ENCODE results near the gene TUFT1. TPM values are rescaled to one million over a fixed set of nuclear protein-coding genes. Genes with fewer than 3 reads are reported as not detected.

The TUFT1 gene
- total and polyA plus RNA-seq, 10 of the 15 experiments (the other 5 are each of a cell fraction or from before 2014, with no cell fraction given): 0.08 to 4.3 (median 3.2) TPM

DNA sequence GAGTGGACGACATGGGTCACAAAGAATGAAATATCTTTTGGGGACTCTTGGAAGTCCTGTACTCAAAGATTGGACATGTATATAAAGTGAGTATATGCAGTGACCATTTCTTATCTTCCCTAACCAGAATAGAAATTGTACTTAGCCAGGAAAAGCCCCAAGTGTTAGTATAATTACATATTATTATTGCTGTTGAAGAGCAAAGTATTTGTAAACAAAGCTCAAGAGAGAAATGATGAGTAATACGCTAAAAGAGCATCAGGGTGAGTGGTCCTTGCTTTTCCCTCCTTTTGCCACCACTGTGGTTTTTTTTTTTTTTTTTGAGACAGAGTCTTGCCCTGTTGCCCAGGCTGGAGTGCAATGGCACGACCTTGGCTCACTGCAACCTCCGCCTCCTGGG lies 35.4 kb upstream of the TUFT1 start (continued):
- TF ChIP-seq BMI1 (IDR thresholded peaks at IDR 0.05; ENCODE audit: borderline replicate concordance): no peak
- TF ChIP-seq, protein P1, sequence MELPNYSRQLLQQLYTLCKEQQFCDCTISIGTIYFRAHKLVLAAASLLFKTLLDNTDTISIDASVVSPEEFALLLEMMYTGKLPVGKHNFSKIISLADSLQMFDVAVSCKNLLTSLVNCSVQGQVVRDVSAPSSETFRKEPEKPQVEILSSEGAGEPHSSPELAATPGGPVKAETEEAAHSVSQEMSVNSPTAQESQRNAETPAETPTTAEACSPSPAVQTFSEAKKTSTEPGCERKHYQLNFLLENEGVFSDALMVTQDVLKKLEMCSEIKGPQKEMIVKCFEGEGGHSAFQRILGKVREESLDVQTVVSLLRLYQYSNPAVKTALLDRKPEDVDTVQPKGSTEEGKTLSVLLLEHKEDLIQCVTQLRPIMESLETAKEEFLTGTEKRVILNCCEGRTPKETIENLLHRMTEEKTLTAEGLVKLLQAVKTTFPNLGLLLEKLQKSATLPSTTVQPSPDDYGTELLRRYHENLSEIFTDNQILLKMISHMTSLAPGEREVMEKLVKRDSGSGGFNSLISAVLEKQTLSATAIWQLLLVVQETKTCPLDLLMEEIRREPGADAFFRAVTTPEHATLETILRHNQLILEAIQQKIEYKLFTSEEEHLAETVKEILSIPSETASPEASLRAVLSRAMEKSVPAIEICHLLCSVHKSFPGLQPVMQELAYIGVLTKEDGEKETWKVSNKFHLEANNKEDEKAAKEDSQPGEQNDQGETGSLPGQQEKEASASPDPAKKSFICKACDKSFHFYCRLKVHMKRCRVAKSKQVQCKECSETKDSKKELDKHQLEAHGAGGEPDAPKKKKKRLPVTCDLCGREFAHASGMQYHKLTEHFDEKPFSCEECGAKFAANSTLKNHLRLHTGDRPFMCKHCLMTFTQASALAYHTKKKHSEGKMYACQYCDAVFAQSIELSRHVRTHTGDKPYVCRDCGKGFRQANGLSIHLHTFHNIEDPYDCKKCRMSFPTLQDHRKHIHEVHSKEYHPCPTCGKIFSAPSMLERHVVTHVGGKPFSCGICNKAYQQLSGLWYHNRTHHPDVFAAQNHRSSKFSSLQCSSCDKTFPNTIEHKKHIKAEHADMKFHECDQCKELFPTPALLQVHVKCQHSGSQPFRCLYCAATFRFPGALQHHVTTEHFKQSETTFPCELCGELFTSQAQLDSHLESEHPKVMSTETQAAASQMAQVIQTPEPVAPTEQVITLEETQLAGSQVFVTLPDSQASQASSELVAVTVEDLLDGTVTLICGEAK (IDR thresholded peaks at IDR 0.05; ENCODE audit: borderline replicate concordance): no peak

DNA sequence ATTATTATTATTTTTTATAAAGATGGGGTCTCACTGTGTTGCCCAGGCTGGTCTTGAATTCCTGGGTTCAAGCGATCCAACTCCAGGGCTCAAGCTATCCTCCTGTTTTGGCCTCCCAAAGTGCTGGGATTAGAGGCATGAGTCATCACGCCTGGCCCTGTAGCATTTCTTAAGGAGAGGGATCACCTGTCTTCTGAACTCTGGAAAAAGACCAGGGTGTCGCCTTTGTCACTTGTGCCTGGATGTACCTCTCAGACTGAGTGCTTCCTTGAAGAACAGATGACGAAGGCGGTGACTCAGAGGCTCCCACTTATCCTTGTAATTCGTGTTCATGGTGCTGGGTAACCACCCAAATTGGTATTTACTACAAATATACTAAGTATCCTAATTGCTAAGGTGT lies 31.3 kb upstream of the TUFT1 start:
- H3K27ac ChIP-seq (ENCODE audit: control insufficient read depth, insufficient read depth): no peak overlapping the region
- intact Hi-C loops (cut with micrococcal nuclease; ENCODE audit: unreplicated experiment) (no loop called here), in situ Hi-C loops (cut with MboI) (no loop called here)
- FAIRE-seq (no peak), ATAC-seq (no peak), DNase-seq (ENCODE audit: low read depth, low spot score) (no peak)
- WGBS (ENCODE audit: insufficient coverage, insufficient replicate concordance, low lambda C conversion rate, missing lambda C conversion rate): 69% methylated on average over 6 of the region's 6 CpGs
- no peaks in the 10 kb centered on the region for H3K36me3 ChIP-seq (ENCODE audit: control insufficient read depth in 2 of 2, insufficient read depth in 2 of 2, low read length in 1 of 2)
- H3K27me3 ChIP-seq (replicated peaks in 1 of 2; ENCODE audit: control insufficient read depth in 2 of 2, insufficient read depth in 2 of 2, low read length in 1 of 2): peaks cover 6 to 7% of the 10 kb centered on the region in 2 experiments
- BruUV-seq (replicated peaks): no TSS peak
- no peak overlapping the region for H3K4me2 ChIP-seq (ENCODE audit: control insufficient read depth, insufficient read depth)
- no peak for TF ChIP-seq BMI1 (IDR thresholded peaks at IDR 0.05; ENCODE audit: borderline replicate concordance)
- TF ChIP-seq TAF1 (IDR thresholded peaks at IDR 0.05; ENCODE audit: borderline replicate concordance, low read depth, low read length): no peak
- no peak for TF ChIP-seq HDAC2 (IDR thresholded peaks at IDR 0.05)
- no peak for TF ChIP-seq E2F8 (IDR thresholded peaks at IDR 0.05; ENCODE audit: low read depth, partially characterized antibody)
- TF ChIP-seq TARDBP (IDR thresholded peaks at IDR 0.05; ENCODE audit: borderline replicate concordance): no peak
- no peak for TF ChIP-seq RAD21 (IDR thresholded peaks at IDR 0.05; ENCODE audit: insufficient read depth, low read depth, low read length)
- TF ChIP-seq, protein P2, sequence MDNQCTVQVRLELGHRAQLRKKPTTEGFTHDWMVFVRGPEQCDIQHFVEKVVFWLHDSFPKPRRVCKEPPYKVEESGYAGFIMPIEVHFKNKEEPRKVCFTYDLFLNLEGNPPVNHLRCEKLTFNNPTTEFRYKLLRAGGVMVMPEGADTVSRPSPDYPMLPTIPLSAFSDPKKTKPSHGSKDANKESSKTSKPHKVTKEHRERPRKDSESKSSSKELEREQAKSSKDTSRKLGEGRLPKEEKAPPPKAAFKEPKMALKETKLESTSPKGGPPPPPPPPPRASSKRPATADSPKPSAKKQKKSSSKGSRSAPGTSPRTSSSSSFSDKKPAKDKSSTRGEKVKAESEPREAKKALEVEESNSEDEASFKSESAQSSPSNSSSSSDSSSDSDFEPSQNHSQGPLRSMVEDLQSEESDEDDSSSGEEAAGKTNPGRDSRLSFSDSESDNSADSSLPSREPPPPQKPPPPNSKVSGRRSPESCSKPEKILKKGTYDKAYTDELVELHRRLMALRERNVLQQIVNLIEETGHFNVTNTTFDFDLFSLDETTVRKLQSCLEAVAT (IDR thresholded peaks at IDR 0.05): no peak
- TF ChIP-seq SMC3 (IDR thresholded peaks at IDR 0.05; ENCODE audit: borderline replicate concordance, low read length): no peak
- no peak for TF ChIP-seq NR2C2 (IDR thresholded peaks at IDR 0.05; ENCODE audit: borderline replicate concordance, control insufficient read depth, insufficient read length, low read depth)
- H3K4me1 ChIP-seq (ENCODE audit: control insufficient read depth, insufficient read depth, low read length): peaks cover 22% of the 10 kb centered on the region
- ChIA-PET SMC1A (ENCODE audit: uncharacterized antibody, unreplicated experiment) (no interaction called here), POLR2A (no interaction called here), RAD21 (ENCODE audit: unreplicated experiment) (no interaction called here), CTCF (no interaction called here)
- H2AFZ ChIP-seq (ENCODE audit: control insufficient read depth, low read depth, low read length): no peak overlapping the region
- H4K20me1 ChIP-seq (ENCODE audit: control insufficient read depth, insufficient read depth): no peaks in the 10 kb centered on the region
- H3K4me3 ChIP-seq: no peak overlapping the region
- no peaks in the 10 kb centered on the region for H3K79me2 ChIP-seq (ENCODE audit: control insufficient read depth, insufficient read depth, low read length)
- H3K9me3 ChIP-seq (replicated peaks; ENCODE audit: control insufficient read depth, insufficient read depth, low read length): no peaks in the 10 kb centered on the region
- H3K9ac ChIP-seq (ENCODE audit: control insufficient read depth, insufficient read depth, low read length): no peak overlapping the region

Measured in GM12878 (cell line).